GM19438 (cell line): ENCODE data around the gene FSTL4.
"Not testable (repeated sequence)": the region's sequence is repeated elsewhere in the genome, so short reads cannot be mapped to it uniquely, and the experiment has no call there.

Experiments used
- ATAC-seq: cut with Tn5 transposase; IDR thresholded peaks from one replicate; pipeline ENCODE4 v1.9.1; 2021; ENCODE audit warnings: low read depth; ENCODE audit not compliant: unreplicated experiment

The FSTL4 gene

GRCh38 chr5:133460172-133460758 is 152.1 kb downstream of the FSTL4 start:
- ATAC-seq: no peak

- ATAC-seq: no peak
Measured at GRCh38 chr5:133459474-133460160, 152.7 kb downstream of the FSTL4 start.

- ATAC-seq: no peak
Measured at GRCh38 chr5:133458435-133458834, 153.9 kb downstream of the FSTL4 start.

GRCh38 chr5:133457439-133458355 is 154.6 kb downstream of the FSTL4 start:
- ATAC-seq: no peak

GRCh38 chr5:133456933-133457402 is 155.4 kb downstream of the FSTL4 start:
- ATAC-seq: no peak

- no peak for ATAC-seq
Measured at GRCh38 chr5:133455676-133456075, 156.7 kb downstream of the FSTL4 start.

- ATAC-seq: no peak
Measured at GRCh38 chr5:133454442-133454841, 157.9 kb downstream of the FSTL4 start.

- ATAC-seq: no peak
Measured at GRCh38 chr5:133453831-133454230, 158.5 kb downstream of the FSTL4 start.

- ATAC-seq: no peak
Measured at GRCh38 chr5:133453084-133453780, 159.1 kb downstream of the FSTL4 start.

GRCh38 chr5:133451926-133452325 is 160.4 kb downstream of the FSTL4 start:
- no peak for ATAC-seq

- no peak for ATAC-seq
Measured at GRCh38 chr5:133450286-133450685, 162.1 kb downstream of the FSTL4 start.

GRCh38 chr5:133449181-133449580 is 163.2 kb downstream of the FSTL4 start:
- ATAC-seq: no peak

GRCh38 chr5:133446440-133446839 is 165.9 kb downstream of the FSTL4 start:
- ATAC-seq: no peak

- no peak for ATAC-seq
Measured at GRCh38 chr5:133445744-133446143, 166.6 kb downstream of the FSTL4 start.

- not testable (repeated sequence) for ATAC-seq
Measured at GRCh38 chr5:133445204-133445603, 167.1 kb downstream of the FSTL4 start.

- no peak for ATAC-seq
Measured at GRCh38 chr5:133444711-133445110, 167.6 kb downstream of the FSTL4 start.

GRCh38 chr5:133441166-133441815 is 171.1 kb downstream of the FSTL4 start:
- no peak for ATAC-seq

- no peak for ATAC-seq
Measured at GRCh38 chr5:133440467-133441115, 171.8 kb downstream of the FSTL4 start.

GRCh38 chr5:133439859-133440258 is 172.5 kb downstream of the FSTL4 start:
- ATAC-seq: no peak

- no peak for ATAC-seq
Measured at GRCh38 chr5:133438487-133438886, 173.9 kb downstream of the FSTL4 start.
